ENCODE measurements around the gene GNE.
"Not testable (repeated sequence)": the region's sequence is repeated elsewhere in the genome, so short reads cannot be mapped to it uniquely, and the experiment has no call there.

GNE gene

DNA sequence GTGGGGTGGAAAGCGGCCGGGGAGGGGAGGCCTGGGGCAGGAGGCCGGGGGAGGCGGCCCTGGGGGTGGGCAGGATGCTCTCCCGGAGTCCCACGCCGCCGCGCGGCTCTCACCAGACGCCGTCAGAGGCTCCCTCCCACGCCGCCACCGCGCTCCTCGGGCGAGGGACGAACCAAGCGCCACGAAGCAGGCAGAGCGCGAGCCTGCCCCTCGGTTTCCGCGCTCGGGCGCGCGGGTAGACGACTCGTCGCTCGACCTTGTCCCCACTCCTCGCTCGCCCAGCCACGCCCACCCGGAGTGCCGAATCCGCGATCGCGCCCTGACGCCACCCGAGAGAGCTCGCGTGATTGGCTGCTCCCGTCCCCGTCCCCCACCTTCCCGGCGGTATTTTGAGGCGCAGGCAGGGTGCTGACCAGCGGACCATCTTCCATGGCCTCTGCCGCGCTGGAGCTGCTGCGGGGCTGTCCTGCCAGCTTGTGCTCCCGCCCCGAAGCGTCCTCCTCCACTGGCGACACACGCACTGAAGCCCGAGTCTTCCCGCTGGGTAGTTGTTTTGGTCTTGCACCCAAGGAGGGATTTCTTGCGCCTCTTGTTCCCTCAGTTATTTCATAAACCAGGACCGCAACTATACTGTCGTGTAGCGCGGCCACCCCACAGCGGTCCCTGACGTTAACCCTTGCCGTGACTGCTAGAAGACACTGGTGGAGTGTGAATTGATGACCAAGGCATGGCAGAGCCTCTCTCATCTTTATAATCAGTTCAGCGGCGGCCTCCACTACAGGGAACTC is at the start of gene GNE:
TSS of gene GNE (minus strand) at position 241 of the 788 bp plus-strand sequence. CDS start 9,093 bp downstream, outside the sequence.
- in situ Hi-C loops (cut with HindIII; ENCODE audit: low sequenced_read_pairs), result no loop called here

DNA sequence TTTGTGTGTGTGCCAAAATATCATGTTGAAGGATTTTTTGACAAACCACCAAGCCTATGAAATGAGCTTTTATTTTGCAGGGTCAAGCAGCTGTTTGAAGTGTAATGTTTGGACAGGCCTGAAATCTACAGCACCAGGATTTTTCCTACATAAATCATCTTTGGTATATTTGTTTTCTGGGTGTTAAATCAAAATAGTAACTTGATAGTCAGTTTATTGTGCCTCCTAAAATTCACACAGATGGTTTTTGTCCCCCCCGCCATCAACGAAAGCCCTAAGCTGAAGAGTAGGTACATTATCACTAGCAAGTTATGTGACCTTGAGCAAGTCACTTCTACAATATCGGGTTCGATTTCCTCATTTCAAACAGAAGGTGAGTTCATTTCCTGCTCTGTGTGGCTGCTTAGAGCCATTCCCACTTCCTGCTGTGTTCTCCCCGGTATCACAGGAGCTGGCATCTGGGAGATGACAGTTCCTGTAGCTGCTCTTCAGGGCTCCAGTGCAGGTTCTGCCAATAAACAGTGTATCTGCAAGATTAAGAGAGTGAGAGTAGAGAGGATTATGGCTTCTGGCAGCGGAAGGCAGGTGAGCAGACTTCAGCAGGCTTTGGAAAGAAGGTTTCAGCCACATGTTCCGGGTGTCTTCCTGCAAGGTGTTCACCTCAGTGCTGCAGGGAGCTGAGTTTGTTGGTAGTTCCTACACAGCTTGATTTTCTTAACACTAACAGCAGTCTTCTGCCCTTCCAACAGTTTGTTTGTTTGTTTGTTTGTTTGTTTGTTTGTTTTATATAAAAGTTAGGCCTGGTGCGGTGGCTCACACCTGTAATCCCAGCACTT is 48.4 kb upstream of the GNE start:
- in situ Hi-C loops (cut with HindIII; ENCODE audit: low sequenced_read_pairs), result no loop called here

GRCh38 chr9:36304366-36304765 is 46.1 kb upstream of the GNE start:
- in situ Hi-C loops (cut with HindIII; ENCODE audit: low sequenced_read_pairs), result not testable (repeated sequence)

DNA sequence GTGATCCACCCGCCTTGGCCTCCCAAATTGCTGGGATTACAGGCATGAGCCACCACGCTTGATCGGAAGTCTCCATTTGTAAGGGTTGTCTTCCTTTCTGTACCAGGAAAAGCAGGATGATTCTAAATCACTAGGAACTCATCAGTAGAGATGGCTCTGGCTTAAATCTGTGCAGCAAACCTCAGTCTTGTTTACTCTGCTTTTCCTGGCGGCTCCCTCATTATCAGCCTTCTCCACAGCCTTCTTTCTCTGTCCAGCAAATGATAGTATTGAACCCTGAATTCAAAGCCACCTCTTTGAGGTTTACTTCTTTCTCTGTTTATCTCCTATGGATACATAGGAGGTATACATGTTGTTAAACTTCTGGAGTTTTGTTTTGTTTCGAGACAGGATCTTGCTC is 43.0 kb upstream of the GNE start:
- in situ Hi-C loops (cut with HindIII; ENCODE audit: low sequenced_read_pairs), result no loop called here

GRCh38 chr9:36298566-36298965 is 40.3 kb upstream of the GNE start:
- in situ Hi-C loops (cut with HindIII; ENCODE audit: low sequenced_read_pairs), result no loop called here

GRCh38 chr9:36297798-36298197 is 39.5 kb upstream of the GNE start:
- in situ Hi-C loops (cut with HindIII; ENCODE audit: low sequenced_read_pairs), result no loop called here

DNA sequence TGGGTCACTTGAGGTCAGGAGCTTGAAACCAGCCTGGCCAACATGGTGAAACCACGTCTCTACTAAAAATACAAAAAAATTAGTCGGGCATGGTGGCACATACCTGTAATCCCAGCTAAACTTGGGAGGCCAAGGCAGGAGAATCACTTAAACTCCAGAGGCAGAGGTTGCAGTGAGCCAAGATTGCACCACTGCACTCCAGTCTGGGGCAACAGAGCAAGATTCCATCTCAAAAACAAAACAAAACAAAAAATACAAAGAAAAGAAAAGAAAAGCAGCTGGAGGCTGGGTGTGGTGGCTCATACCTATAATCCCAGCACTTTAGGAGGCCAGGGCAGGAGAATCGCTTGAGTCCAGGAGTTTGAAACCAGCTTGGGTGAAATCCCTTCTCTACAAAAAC is 36.7 kb upstream of the GNE start:
- in situ Hi-C loops (cut with HindIII; ENCODE audit: low sequenced_read_pairs), result loop anchor here (5.0 kb wide), 1 partner anchor 47 kb away; no protein-coding TSS in a partner anchor

DNA sequence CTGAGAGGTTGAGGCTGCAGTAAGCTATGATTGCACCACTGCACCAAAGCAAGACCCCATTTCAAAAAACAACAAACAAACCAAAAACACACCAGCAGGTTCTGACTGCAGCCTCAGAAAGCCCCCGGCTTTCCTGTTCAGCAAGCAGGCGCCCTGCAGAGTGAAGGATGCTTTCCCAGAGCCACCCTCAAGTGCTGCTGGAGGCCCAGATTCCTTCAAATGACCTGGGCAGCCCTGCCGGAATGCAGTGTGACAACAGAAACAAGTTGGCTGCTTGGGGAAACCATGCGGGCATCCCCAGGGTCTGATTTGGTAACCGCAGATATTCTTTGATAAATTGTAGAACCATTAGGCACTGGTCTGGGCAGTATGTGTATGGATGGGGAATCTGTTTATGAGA is 35.7 kb upstream of the GNE start:
- in situ Hi-C loops (cut with HindIII; ENCODE audit: low sequenced_read_pairs), result loop anchor here (5.0 kb wide), 1 partner anchor 48 kb away; no protein-coding TSS in a partner anchor

DNA sequence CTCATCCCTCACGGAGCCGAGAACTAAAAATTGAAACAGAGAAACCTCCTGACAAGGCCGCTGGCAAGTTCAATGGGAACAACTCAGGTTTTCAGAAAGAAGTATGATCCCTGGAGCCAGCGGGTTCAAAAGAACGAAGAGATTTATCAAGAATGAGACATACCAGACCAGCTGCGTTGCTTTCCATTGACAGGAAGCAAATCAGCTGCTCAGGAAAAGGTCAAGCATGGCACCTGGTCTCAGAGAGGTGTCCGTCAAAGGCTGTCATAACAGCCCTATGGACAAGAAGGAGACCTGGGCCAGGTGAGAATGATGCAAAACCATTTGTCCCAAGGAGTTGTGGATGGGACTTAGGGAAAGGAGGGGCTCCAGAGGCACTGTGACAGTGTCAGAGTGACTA is 34.9 kb upstream of the GNE start:
- in situ Hi-C loops (cut with HindIII; ENCODE audit: low sequenced_read_pairs), result loop anchor here (5.0 kb wide), 1 partner anchor 49 kb away; no protein-coding TSS in a partner anchor

- in situ Hi-C loops (cut with HindIII; ENCODE audit: low sequenced_read_pairs), result loop anchor here (5.0 kb wide), 1 partner anchor 50 kb away; no protein-coding TSS in a partner anchor
These were observed 34.4 kb upstream of the GNE start for GRCh38 chr9:36292641-36293040.

DNA sequence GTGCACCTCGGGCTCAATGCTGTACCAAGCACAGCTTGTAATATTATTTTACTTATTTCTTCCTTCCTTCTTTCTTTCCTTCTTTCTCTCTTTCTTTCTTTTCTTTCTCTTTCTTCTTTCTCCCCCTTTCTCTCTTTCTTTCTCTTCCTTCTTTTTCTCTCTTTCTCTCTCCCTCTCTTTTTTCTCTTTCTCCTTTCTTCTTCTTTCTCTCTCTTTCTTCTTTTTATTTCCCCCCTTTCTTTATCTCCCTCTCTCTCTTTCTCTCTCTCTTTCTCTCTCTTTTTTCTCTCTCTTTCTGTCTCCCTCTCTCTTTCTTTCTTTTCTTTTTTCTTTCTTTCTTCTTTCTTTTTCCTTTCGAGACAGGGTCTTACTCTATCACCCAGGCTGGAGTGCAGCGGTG is 32.7 kb upstream of the GNE start:
- in situ Hi-C loops (cut with HindIII; ENCODE audit: low sequenced_read_pairs), result loop anchor here (5.0 kb wide), 1 partner anchor 51 kb away; no protein-coding TSS in a partner anchor

- in situ Hi-C loops (cut with HindIII; ENCODE audit: low sequenced_read_pairs), result loop anchor here (5.0 kb wide), 1 partner anchor 52 kb away; no protein-coding TSS in a partner anchor
These were observed 31.7 kb upstream of the GNE start for GRCh38 chr9:36289836-36290435.

GRCh38 chr9:36288070-36288469 is 29.8 kb upstream of the GNE start:
- in situ Hi-C loops (cut with HindIII; ENCODE audit: low sequenced_read_pairs), result no loop called here

DNA sequence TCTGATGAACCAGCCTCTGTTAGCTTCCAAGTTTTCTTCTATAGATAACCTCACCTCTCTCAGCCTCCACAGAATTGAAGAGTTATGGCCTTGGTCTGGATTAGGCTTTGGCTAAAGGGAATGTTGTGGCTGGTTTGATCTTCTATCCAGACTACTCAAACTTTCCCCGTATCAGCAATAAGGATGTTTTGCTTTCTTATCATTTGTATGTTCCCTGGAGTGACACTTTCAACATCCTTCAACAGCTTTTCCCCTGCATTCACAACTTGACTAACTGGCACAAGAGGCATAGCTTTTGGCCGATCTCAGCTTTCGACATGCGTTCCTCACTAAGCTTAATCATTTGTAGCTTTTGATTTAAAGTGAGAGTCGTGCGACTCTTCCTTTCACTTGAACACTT is 28.1 kb upstream of the GNE start:
- in situ Hi-C loops (cut with HindIII; ENCODE audit: low sequenced_read_pairs), result no loop called here

DNA sequence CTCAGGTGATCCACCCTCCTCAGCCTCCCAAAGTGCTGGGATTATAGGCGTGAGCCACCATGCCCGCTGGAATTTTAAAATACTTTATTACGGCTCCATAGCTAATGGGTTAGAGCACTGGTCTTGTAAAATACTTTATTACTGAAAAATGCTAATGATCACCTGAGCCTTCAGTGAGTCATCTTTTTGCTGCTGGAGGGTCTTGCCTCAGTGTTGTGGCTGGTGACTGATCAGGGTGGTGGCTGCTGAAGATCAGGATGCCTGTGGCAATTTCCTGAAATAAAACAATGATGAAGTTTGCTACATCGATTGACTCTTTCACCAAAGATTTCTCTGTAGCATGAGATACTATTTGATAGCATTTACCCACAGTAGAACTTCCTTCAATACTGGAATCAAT is 26.0 kb upstream of the GNE start:
- in situ Hi-C loops (cut with HindIII; ENCODE audit: low sequenced_read_pairs), result no loop called here

DNA sequence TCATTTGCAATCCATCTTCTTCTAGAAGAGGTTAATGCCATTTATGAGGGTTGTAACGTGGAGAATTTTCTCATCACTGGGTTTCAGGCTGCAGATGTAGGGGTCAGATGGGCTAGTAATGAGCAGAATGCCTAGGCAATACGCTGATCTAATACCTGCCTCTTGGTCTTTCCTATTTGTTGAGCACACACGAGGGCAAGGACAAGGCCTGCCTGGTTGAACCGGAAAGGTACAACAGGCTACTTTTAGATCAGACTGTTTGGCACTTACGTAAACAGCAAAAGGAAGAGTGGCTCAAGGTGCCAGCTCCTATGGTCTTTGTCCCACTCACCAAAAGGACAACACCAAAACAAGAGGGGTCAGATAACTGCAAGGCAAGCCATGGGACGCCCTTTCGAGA is 24.0 kb upstream of the GNE start:
- in situ Hi-C loops (cut with HindIII; ENCODE audit: low sequenced_read_pairs), result no loop called here

DNA sequence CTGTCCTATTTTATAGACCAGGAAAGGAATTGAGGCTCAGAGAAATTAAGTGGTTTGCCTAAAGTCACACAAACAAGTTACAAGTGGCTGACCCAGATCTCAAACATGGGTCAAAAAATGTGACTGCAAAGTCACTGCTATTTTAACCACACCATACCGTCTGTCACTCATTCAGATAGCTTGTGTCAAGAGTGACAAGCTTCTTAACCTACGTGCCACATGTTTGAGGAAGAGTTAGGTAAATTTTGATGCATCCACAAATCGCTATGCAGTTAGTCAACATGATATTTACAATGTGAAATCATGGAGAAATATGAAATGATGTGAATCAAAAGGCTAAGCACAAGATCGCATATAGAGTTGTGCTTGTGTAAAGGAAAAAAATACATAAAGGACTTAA is 22.7 kb upstream of the GNE start:
- in situ Hi-C loops (cut with HindIII; ENCODE audit: low sequenced_read_pairs), result no loop called here

GRCh38 chr9:36278243-36278642 is 20.0 kb upstream of the GNE start:
- in situ Hi-C loops (cut with HindIII; ENCODE audit: low sequenced_read_pairs), result no loop called here

- in situ Hi-C loops (cut with HindIII; ENCODE audit: low sequenced_read_pairs), result no loop called here
These were observed 18.5 kb upstream of the GNE start for GRCh38 chr9:36276781-36277181.

GRCh38 chr9:36276254-36276653 is 18.0 kb upstream of the GNE start:
- in situ Hi-C loops (cut with HindIII; ENCODE audit: low sequenced_read_pairs), result no loop called here

GRCh38 chr9:36275060-36275459 is 16.8 kb upstream of the GNE start:
- in situ Hi-C loops (cut with HindIII; ENCODE audit: low sequenced_read_pairs), result no loop called here
